ENCODE results near the gene SIRT7. TPM values are rescaled to one million over a fixed set of nuclear protein-coding genes. Genes with fewer than 3 reads are reported as not detected.

SIRT7 gene
- polyA plus RNA-seq, 4 donors: 25.9 to 129 (median 60.4) TPM

GRCh38 chr17:81926451-81927151 lies 8.6 kb upstream of the SIRT7 start:
- 1 to 2% (median 2%) methylated on average over 30 to 46 of the region's 46 CpGs for WGBS, 3 donors
- peaks cover 0 to 10% (median 4%) of the 10 kb centered on the region in 3 donors for H3K27me3 ChIP-seq (ENCODE audit: control insufficient read depth in 3 of 3, insufficient read depth in 3 of 3, low read length in 3 of 3)
- peaks cover 9 to 48% (median 13%) of the 10 kb centered on the region in 3 donors for H3K4me1 ChIP-seq (ENCODE audit: control insufficient read depth in 3 of 3, insufficient read depth in 2 of 3, low read depth in 1 of 3, low read length in 2 of 3)
- FAIRE-seq (no peak), DNase-seq (peak; percentile 88 to 96)
- H3K27ac ChIP-seq (ENCODE audit: low read depth in 1 of 3, low read length in 2 of 3): peak overlapping the region; percentile 89 to 99 (median 97)
- H3K9me3 ChIP-seq (ENCODE audit: control insufficient read depth in 2 of 2, insufficient read depth in 1 of 2, low read depth in 1 of 2, low read length in 1 of 2): no peaks in the 10 kb centered on the region
- peaks cover 0 to 34% (median 0%) of the 10 kb centered on the region in 3 donors for H3K36me3 ChIP-seq (ENCODE audit: control insufficient read depth in 3 of 3, insufficient read depth in 2 of 3, low read depth in 1 of 3, low read length in 3 of 3)
- peak overlapping the region; percentile 87 to 96 (median 94) for H3K4me3 ChIP-seq (ENCODE audit: low read depth in 1 of 3, low read length in 3 of 3)

DNA sequence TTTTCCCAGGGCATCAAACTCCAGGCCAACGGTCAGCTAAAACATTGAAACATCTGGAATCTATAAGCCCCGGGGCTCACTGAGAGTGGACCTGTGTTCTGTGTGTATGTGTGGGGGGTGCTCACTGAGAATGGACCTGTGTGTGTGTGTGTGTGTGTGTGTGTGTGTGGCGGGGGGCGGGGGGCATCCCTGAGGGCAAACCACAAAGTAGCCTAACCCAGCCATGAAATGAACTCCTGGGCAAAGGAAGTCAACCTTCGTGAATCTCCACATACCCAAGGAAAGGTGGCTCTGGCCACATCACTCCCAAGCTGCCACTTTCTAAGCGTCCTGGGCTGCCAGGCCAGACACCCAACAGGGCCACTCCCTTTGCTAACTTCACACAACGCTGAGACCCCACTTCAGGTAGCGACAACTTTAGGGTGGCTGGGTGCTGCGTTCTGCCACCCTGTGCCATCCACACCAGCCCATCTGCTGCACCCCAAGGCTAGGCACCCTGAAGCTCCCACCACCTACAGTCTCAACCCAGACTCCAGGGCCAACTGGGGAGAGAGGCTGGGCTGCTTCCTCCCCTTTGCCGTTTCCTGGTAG lies 8.0 kb upstream of the SIRT7 start:
- Histone ChIP-seq H3K36me3 (ENCODE audit: control insufficient read depth in 3 of 3, insufficient read depth in 2 of 3, low read depth in 1 of 3, low read length in 3 of 3) (peaks cover 0 to 38% (median 0%) of the 10 kb centered on the region in 3 donors), H3K27me3 (ENCODE audit: control insufficient read depth in 3 of 3, insufficient read depth in 3 of 3, low read length in 3 of 3) (peaks cover 0 to 10% (median 4%) of the 10 kb centered on the region in 3 donors), H3K4me1 (ENCODE audit: control insufficient read depth in 3 of 3, insufficient read depth in 2 of 3, low read depth in 1 of 3, low read length in 2 of 3) (peaks cover 9 to 48% (median 13%) of the 10 kb centered on the region in 3 donors), H3K4me3 (ENCODE audit: low read depth in 1 of 3, low read length in 3 of 3) (peak overlapping the region in 2 of 3 donors; percentile 87 to 94), H3K9me3 (ENCODE audit: control insufficient read depth in 2 of 2, insufficient read depth in 1 of 2, low read depth in 1 of 2, low read length in 1 of 2) (no peaks in the 10 kb centered on the region), H3K27ac (ENCODE audit: low read depth in 1 of 3, low read length in 2 of 3) (peak overlapping the region; percentile 89 to 99 (median 97))
- no peak for DNase-seq
- WGBS, 3 donors: 39 to 53% (median 39%) methylated on average over 10 of the region's 10 CpGs
- no peak for FAIRE-seq

- 48 to 62% (median 55%) methylated on average over 20 to 21 of the region's 21 CpGs for WGBS, 3 donors
- H3K27ac ChIP-seq (ENCODE audit: low read depth in 1 of 3, low read length in 2 of 3): peak overlapping the region; percentile 52 to 79 (median 76)
- H3K36me3 ChIP-seq (ENCODE audit: control insufficient read depth in 3 of 3, insufficient read depth in 2 of 3, low read depth in 1 of 3, low read length in 3 of 3): peaks cover 0 to 47% (median 2%) of the 10 kb centered on the region in 3 donors
- no peak for FAIRE-seq
- H3K9me3 ChIP-seq (ENCODE audit: control insufficient read depth in 2 of 2, insufficient read depth in 1 of 2, low read depth in 1 of 2, low read length in 1 of 2): no peaks in the 10 kb centered on the region
- peak; percentile 83 to 89 for DNase-seq
- H3K4me3 ChIP-seq (ENCODE audit: low read depth in 1 of 3, low read length in 3 of 3): peak overlapping the region in 1 of 3 donors; percentile 12
- H3K27me3 ChIP-seq (ENCODE audit: control insufficient read depth in 3 of 3, insufficient read depth in 3 of 3, low read length in 3 of 3): peaks cover 0 to 10% (median 4%) of the 10 kb centered on the region in 3 donors
- peaks cover 10 to 51% (median 13%) of the 10 kb centered on the region in 3 donors for H3K4me1 ChIP-seq (ENCODE audit: control insufficient read depth in 3 of 3, insufficient read depth in 2 of 3, low read depth in 1 of 3, low read length in 2 of 3)
Measured at GRCh38 chr17:81924557-81925532, 6.9 kb upstream of the SIRT7 start.

DNA sequence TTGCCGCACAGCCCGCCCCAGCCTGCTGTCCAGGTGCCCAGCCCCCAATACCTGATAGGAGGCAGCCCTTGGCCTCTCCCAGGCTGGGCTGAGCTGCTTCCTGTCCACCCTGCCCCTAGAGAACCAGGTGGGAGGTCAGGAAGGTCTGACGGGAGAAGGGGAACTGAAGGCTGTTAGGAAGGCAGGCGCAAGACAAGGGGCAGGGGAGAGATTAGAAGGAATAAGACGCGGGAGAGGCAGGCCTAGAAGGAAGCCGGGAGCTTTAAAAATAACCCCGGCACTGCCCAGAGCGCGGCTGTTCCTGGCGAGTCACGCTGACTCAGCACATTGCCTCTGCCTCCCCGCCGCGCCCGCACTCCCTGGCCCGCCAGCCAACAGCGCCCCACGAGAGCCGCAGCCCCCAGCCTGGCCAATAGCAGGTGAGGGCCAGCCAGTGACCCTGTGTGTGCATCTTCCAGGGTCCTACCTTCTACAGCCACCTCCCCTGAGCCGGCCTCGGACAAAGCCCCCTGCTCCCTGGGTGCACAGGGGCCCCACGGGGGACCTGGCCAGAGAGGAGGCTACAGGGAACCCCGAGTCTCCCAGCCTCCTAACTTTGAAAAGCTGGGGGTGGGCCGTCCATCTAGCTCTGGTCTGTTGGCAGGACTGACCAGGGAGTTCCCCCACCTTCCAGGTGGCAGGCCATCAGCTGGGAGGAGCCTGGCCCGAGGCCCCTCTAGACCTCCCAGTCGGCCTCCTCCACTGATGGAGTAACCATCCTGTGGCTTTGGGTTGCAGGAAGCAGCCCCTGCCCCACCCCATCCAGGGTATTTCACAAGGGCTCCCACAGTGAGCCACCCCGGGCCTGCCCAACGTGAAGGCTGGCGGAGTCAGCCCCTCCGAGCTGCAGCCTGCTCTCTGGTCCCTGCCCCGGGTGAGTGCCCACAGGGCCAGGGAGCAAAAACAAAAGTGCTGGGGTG lies 5.6 kb upstream of the SIRT7 start:
- Histone ChIP-seq H3K27ac (ENCODE audit: low read depth in 1 of 3, low read length in 2 of 3) (peak overlapping the region; percentile 50 to 63 (median 60)), H3K4me3 (ENCODE audit: low read depth in 1 of 3, low read length in 3 of 3) (peak overlapping the region in 2 of 3 donors; percentile 24 to 27), H3K27me3 (ENCODE audit: control insufficient read depth in 3 of 3, insufficient read depth in 3 of 3, low read length in 3 of 3) (peaks cover 0 to 4% (median 0%) of the 10 kb centered on the region in 3 donors), H3K36me3 (ENCODE audit: control insufficient read depth in 3 of 3, insufficient read depth in 2 of 3, low read depth in 1 of 3, low read length in 3 of 3) (peaks cover 0 to 60% (median 2%) of the 10 kb centered on the region in 3 donors), H3K4me1 (ENCODE audit: control insufficient read depth in 3 of 3, insufficient read depth in 2 of 3, low read depth in 1 of 3, low read length in 2 of 3) (peaks cover 13 to 54% (median 13%) of the 10 kb centered on the region in 3 donors), H3K9me3 (ENCODE audit: control insufficient read depth in 2 of 2, insufficient read depth in 1 of 2, low read depth in 1 of 2, low read length in 1 of 2) (no peaks in the 10 kb centered on the region)
- FAIRE-seq: no peak
- 22 to 29% (median 28%) methylated on average over 29 to 32 of the region's 32 CpGs for WGBS, 3 donors
- DNase-seq: peak; percentile 81 to 87

DNA sequence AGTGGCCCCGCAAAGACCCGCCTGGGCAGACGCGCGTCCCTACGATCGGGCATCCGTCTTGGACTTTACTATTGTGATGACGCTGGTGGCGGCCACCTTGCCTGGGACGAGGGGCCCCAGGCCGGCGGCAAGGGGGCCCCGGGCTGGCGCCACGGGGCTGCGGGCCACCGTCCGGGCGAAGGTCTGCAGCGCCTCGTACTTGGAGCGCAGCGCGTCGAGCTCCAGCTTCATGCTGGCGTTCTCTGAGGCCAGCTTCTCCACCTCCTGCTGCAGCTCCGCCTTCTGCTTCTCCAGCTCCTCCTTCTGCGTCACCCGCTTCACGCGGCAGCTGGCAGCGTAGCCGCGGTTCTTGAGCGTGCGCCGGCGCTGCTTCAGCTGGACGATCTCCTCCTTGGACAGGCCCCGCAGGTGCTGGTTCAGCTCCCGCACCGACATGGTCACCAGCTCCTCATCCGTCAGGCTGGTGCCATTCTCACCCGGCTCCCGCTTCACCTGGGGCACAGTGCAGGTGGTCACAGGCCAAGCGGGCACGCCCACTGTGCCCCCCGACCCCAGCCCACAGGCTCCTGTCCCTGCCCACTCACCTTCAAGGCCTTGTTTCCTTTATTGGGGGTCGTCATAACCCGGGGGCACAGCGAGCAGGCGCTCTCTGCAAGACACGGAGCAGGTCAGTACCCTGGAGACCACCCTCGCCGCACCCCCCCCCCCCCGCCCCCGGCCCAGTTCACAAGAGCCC lies 4.8 kb upstream of the SIRT7 start:
- H3K4me1 ChIP-seq (ENCODE audit: control insufficient read depth in 3 of 3, insufficient read depth in 2 of 3, low read depth in 1 of 3, low read length in 2 of 3): peaks cover 15 to 55% (median 16%) of the 10 kb centered on the region in 3 donors
- peaks cover 0 to 61% (median 2%) of the 10 kb centered on the region in 3 donors for H3K36me3 ChIP-seq (ENCODE audit: control insufficient read depth in 3 of 3, insufficient read depth in 2 of 3, low read depth in 1 of 3, low read length in 3 of 3)
- peak overlapping the region in 1 of 3 donors; percentile 50 for H3K27ac ChIP-seq (ENCODE audit: low read depth in 1 of 3, low read length in 2 of 3)
- 87 to 91% (median 91%) methylated on average over 50 to 58 of the region's 58 CpGs for WGBS, 3 donors
- no peak for FAIRE-seq
- no peak for DNase-seq
- peak overlapping the region in 1 of 3 donors; percentile 27 for H3K4me3 ChIP-seq (ENCODE audit: low read depth in 1 of 3, low read length in 3 of 3)
- no peaks in the 10 kb centered on the region for H3K27me3 ChIP-seq (ENCODE audit: control insufficient read depth in 3 of 3, insufficient read depth in 3 of 3, low read length in 3 of 3)
- no peaks in the 10 kb centered on the region for H3K9me3 ChIP-seq (ENCODE audit: control insufficient read depth in 2 of 2, insufficient read depth in 1 of 2, low read depth in 1 of 2, low read length in 1 of 2)

GRCh38 chr17:81921996-81922565 lies 4.1 kb upstream of the SIRT7 start:
- H3K4me3 ChIP-seq (ENCODE audit: low read depth in 1 of 3, low read length in 3 of 3): no peak overlapping the region
- no peak for FAIRE-seq
- peaks cover 16 to 58% (median 17%) of the 10 kb centered on the region in 3 donors for H3K4me1 ChIP-seq (ENCODE audit: control insufficient read depth in 3 of 3, insufficient read depth in 2 of 3, low read depth in 1 of 3, low read length in 2 of 3)
- peaks cover 0 to 61% (median 2%) of the 10 kb centered on the region in 3 donors for H3K36me3 ChIP-seq (ENCODE audit: control insufficient read depth in 3 of 3, insufficient read depth in 2 of 3, low read depth in 1 of 3, low read length in 3 of 3)
- H3K9me3 ChIP-seq (ENCODE audit: control insufficient read depth in 2 of 2, insufficient read depth in 1 of 2, low read depth in 1 of 2, low read length in 1 of 2): no peaks in the 10 kb centered on the region
- H3K27me3 ChIP-seq (ENCODE audit: control insufficient read depth in 3 of 3, insufficient read depth in 3 of 3, low read length in 3 of 3): no peaks in the 10 kb centered on the region
- 92 to 96% (median 94%) methylated on average over 23 of the region's 23 CpGs for WGBS, 3 donors
- no peak for DNase-seq
- peak overlapping the region in 1 of 3 donors; percentile 13 for H3K27ac ChIP-seq (ENCODE audit: low read depth in 1 of 3, low read length in 2 of 3)

- Histone ChIP-seq H3K36me3 (ENCODE audit: control insufficient read depth in 3 of 3, insufficient read depth in 2 of 3, low read depth in 1 of 3, low read length in 3 of 3) (peaks cover 0 to 61% (median 2%) of the 10 kb centered on the region in 3 donors), H3K27ac (ENCODE audit: low read depth in 1 of 3, low read length in 2 of 3) (no peak overlapping the region), H3K27me3 (ENCODE audit: control insufficient read depth in 3 of 3, insufficient read depth in 3 of 3, low read length in 3 of 3) (no peaks in the 10 kb centered on the region), H3K4me3 (ENCODE audit: low read depth in 1 of 3, low read length in 3 of 3) (no peak overlapping the region), H3K4me1 (ENCODE audit: control insufficient read depth in 3 of 3, insufficient read depth in 2 of 3, low read depth in 1 of 3, low read length in 2 of 3) (peaks cover 16 to 61% (median 22%) of the 10 kb centered on the region in 3 donors), H3K9me3 (ENCODE audit: control insufficient read depth in 2 of 2, insufficient read depth in 1 of 2, low read depth in 1 of 2, low read length in 1 of 2) (no peaks in the 10 kb centered on the region)
- DNase-seq (no peak), FAIRE-seq (no peak)
- WGBS, 3 donors: 48 to 84% (median 77%) methylated on average over 3 of the region's 3 CpGs
Measured at GRCh38 chr17:81921537-81921862, 3.5 kb upstream of the SIRT7 start.

All from small intestine (tissue), 7 donors.